Activated naive CD4-positive, alpha-beta T cell treated with anti-CD3 and anti-CD28 coated beads, Interleukin-2, amount 50 U/mL, for 16 hours (primary cell): ENCODE data around the gene ITGA6.
"Not testable (repeated sequence)": the region's sequence is repeated elsewhere in the genome, so short reads cannot be mapped to it uniquely, and the experiment has no call there.

Experiments used
- DNase-seq: peaks from one replicate; pipeline ENCODE4 v3.0.0-alpha.2; 2020

The ITGA6 gene

DNA sequence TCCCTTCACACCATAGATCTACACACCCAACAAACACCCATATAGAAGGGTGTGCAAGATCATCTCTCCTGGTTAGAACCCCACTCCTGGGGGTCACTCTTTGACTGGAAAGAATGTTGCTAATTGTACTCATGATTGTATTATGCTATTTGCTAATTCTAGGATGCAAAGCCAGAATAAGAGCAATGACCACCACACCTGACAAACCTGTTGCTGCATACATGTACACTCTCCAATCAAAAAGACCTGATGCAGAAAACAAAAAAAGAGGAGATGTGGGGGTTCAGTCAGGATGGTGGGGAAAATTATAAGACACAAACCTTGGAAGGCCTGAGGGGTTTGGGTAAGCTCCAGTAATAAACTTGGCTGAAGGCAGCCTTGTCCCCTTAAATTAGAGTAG is 91.6 kb downstream of the ITGA6 start:
- no peak for DNase-seq

DNA sequence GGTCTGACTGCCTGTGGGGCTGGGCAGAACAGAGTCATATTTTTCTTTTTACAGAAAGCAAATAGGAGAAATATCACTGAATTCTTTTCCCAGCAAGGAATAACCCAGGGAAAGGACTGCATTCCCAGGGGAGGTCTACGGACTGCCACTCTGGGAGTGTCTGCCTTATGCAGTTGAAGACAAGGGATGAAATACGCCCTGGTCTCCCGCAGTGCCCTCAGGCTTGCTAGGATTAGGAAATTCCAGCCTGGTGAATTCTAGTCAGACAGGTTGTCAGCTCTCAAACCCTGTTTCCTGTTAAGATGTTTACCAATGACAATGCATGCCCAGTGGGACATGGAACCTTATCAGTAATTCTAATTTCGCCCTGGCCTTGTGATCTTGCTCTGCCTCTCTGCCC is 98.2 kb downstream of the ITGA6 start:
- DNase-seq: no peak

DNA sequence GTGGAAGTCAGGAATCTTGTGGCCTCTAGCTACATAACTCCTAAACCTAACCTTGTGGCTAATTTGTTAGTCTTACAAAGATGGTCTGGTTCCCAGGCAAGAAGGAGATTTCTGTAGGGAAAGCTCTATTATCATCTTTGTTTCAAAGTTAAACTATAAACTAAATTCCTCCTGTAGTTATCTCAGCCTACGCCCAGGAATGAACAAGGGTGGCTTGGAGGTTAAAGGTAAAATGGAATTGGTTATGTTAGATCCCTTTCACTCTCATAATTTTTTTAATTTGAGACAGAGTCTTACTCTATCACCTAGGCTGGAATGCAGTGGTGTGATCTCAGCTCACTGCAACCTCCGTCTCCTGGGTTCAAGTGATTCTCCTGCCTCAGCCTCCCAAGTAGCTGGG is 103.9 kb downstream of the ITGA6 start:
- no peak for DNase-seq

DNA sequence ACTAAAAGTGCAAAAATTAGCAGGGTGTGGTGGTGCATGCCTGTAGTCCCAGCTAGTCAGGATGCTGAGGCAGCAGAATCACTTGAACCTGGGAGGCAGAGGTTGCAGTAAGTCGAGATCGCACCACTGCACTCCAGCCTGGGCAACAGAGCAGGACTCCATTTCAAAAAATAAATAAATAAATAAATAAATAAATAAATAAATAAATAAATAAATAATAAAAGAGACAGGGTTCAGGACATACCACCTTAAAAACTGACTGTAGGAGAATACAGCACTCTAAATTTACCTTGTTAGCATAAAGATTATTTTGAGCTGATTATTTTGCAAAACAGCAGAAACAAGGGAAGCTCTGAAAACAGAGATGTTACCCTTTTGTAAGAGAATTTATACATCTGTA is 105.1 kb downstream of the ITGA6 start:
- DNase-seq: not testable (repeated sequence)

DNA sequence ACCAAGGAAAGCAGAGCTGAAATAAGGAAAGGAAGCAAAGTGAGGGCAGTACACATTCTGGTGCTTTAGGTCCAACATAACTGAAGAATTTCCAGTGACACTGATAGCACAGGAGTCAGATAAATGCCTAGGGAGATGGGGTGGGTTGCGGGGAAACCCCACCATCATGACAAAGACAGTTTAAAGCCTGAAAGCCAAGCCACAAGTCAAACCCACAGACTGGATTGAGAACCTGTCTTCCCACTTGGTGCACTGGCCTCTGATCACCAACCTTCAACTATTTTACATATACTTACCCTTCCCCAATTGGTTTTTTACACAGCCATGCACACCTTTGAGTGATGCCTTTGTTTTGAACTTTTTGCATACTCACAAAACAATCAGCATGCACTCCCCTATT is 106.3 kb downstream of the ITGA6 start:
- DNase-seq: no peak

DNA sequence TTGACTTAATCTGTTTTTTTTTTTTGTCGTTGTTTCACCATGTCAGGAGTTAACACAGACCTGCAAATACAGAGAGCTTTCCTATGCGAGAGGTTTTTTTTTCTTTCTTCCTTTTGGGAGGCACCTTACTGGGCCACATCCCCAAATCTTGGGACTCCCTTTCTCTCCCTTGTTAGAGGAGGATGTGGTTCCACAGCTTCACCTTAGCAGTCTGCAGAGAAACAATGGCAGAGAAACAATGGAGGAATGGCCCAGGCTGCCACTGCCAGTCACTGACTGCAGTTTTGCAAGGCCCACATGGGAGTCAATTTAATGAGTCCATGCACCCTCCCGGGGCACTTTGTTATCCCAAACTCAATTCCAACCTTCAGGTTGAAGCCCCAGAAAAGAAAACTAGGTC is 107.7 kb downstream of the ITGA6 start:
- no peak for DNase-seq

DNA sequence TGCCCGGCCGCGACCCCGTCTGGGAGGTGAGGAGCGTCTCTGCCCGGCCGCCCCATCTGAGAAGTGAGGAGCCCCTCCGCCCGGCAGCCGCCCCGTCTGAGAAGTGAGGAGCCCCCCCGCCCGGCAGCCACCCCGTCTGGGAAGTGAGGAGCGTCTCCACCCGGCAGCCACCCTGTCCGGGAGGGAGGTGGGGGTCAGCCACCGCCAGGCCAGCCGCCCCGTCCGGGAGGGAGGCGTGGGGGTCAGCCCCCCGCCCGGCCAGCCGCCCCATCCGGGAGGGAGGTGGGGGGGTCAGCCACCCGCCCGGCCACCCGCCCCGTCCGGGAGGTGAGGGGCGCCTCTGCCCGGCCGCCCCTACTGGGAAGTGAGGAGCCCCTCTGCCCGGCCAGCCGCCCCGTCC is 110.5 kb downstream of the ITGA6 start:
- DNase-seq: not testable (repeated sequence)

DNA sequence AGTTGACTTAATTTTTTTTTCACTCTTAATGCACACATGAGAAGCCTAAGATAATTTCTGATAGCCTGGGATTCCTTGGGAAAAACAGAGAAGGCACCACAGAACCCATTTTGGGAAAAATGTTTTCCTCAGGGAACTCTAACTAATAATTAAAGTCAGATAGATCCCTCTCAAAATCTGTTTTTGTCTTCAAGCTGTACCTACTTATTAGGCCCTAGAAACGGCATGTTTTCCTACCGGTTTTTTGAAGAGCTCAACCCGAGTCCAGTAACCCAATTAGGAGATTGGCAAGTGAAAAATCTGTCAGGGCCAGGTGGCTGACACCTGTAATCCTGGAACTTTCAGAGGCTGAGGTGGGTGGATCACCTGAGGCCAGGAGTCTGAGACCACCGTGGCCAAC is 112.4 kb downstream of the ITGA6 start:
- DNase-seq: no peak

DNA sequence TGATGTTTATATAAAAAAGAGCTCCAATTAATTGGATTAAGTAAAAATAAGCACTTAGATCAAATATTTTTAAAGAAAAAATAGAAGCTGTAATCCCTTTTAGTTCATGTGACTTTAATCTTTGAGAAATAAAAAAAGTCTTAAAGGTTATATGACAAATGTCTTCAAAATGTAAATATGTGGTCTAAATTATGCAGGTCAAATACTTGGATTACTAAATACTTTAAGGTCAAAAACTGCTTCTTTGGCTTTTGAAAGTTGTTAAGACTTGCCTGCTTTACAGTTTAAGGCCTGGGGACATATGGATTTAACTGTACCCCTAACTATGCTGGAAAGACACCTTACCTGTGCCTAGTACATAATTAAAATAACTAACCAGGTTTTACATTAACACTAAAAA is 113.0 kb downstream of the ITGA6 start:
- no peak for DNase-seq

DNA sequence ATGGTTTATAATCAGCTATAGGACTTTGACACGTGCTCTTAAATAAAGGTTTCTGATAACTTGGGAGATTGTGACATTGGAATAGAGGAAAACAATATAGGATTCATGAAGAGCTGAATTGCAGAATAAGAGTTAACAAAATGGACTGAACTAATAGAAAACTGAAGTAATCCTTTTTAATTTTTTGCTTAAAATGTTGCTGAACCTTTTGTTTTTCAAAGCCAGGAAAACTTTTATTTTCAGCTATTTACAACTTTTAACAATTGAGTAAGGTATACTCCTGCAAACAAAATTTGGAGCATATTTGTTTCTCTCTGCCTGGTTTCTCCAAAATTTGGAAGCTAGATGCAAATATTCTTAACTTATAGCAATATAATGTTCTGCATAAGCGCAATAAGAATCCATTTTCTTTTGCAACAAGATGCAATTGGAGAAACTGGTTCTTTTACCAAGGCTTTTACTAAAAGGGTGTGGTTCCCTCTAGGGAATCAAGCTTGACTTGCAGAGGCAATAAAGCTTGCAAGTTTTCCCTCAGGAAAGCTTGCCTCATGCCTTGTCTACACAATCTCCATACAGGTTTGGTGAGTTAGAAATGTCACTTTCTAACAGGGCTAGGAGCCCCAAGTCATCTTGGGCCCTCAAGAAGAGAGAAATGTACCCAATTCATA is 118.2 kb downstream of the ITGA6 start:
- no peak for DNase-seq

DNA sequence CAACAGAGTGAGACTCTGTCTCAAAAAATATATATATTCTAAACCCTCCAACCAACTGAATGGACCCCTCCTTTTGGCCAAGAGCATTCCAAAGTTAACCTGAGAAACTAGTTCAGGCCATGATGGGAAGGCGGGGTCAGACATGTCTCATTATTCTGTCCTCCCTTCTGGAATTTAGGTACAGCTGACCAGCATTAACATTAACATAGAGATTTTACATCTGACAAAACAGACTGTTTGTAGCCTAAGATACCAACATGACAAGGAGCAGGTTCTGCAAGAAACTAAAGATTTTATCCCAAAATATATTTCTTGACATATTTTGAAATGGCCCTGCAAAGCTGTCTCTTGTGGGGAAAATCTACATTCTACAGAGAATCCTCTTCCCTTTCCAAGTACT is 121.7 kb downstream of the ITGA6 start:
- DNase-seq: no peak

DNA sequence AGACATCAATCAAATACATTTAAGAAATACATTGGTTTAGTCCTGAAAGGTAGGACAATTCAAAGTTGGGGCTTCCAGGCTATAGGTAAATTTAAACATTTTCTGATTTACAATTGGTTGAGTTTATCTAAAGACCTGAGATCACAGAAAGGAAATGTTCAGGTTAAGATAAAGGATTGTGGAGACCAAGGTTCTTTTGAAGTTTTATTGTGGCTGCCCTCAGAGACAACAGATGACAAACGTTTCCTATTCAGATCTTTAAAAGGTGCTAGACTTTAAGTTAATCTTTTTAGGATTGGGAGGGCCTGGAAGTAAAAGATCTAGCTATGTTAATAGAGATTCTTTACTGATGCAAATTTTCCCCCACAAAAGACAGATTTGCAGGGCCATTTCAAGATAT is 122.4 kb downstream of the ITGA6 start:
- not testable (repeated sequence) for DNase-seq

DNA sequence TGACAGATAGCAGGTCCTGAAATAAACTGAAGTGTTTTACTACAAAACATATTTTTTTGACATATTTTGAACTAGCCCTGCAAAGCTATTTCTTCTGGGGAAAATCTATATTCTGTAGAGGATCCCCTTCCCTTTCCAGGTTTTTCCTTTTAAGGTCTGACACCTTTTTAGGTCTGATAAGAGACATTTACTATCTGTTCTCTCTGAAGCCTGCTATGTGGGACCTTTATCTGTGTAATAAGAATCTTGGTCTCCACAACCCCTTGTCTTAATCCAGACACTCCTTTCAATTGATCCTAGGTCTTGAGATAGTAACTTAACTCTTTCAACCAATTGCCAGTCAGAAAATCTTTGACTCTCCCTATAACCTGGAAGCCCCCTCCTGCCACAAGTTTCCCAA is 123.0 kb downstream of the ITGA6 start:
- no peak for DNase-seq

DNA sequence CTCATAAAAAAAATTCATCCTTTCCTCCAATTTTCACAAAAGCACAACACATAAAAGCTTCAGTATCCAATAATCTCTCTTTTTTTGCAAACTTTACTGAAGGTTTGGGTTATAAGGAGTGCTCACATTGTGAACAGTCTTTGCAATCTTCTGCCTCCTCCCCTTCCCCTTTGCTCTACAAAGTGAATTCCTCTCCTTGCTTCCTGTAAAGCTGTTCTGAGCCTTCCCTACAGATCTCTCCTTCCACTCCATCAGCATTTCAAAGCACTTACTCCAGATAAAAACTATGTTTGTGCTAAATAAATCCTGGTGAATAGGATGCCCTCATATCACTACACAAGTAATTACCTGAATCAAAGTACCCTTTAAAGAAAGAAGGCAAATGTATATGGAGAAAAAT is 123.9 kb downstream of the ITGA6 start:
- DNase-seq: no peak

DNA sequence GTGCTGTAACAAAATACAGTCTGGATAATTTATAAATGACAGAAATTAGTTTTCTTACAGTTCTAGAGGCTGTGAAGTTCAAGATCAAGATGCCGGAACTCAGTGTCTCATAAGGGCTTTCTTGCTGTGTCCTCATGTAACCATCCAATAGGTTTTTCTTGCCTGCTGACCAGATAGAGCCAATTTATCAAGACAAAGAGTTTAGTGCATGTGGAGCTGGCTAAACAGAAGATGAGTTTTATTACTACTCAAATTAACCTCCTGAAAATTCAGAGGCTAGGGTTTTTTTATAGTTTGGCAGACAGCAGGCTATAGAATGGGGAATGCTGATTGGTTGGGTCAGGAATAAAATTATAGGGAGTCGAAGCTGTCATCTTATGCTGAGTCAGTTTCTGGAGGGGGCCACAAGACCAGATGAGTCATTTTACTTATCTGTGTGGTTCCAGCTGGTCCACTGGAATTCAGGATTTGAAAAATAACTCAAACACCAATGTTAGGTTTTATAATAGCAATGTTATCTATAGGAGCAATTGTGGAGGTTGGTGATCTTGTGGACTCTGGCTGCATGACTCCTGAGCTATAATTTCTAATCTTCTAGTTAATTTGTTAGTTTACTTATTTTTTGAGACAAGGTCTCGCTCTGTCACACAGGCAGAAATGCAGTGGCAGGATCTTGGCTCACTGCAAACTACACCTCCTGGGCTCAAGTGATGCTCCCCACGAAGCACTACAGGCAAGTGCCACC is 125.3 kb downstream of the ITGA6 start:
- DNase-seq: no peak

DNA sequence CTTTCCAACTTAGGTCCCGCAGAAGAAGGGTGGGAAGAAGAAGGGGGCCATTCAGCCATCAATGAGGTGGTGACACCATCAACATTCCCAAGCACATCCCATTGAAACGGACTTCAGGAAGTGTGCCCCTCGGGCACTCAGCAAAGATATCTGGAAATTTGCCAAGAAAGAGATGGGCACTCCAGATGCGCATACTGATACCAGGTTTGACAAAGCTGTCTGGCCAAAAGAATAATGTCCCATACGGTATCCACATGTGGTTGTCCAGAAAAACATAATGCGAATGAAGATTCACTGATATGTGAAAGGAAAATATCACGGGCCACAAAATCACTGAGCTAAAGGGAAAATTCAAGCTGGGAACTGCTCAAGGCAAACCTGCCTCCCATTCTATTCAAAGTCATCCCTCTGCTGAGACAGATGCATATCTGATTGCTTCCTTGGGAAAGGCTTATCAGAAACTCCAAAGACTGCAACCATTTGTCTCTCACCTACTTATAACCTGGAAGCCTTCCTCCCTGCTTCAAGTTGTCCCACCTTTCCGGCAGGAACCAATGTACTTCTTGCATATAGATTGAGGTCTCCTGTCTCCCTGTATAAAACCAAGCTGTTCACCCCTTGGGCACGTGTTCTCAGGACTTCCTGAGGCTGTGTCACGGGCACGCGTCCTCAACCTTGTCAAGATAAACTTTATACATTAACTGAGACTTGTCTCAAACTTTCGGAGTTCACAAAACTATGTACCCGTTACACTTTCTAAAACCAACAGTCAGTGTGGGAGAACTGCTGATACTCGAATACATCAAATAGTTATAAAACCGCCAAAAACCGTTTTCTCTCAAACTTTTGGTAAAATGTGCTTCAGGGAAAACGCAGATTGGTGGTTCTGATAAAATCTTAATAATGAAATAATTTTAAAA is 127.2 kb downstream of the ITGA6 start:
- DNase-seq: peak; percentile 21

DNA sequence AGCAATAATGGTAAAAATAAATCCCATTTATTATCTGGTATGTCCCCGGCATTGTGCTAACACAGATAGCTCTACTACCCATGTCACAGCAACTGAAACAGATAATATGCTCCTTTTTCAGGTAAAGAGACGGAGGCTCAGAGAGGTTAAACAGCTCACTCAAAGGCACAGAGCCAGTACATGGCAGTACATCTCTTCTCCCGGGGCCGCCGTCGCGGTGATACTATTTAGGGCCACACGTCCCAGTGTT is 127.8 kb downstream of the ITGA6 start:
- no peak for DNase-seq
